HG02852 (cell line): ENCODE measurements around the gene OPRL1.
"Not testable (repeated sequence)": the region's sequence is repeated elsewhere in the genome, so short reads cannot be mapped to it uniquely, and the experiment has no call there.

Experiments used
- ATAC-seq: cut with Tn5 transposase; IDR thresholded peaks from one replicate; pipeline ENCODE4 v1.9.1; 2021; ENCODE audit warnings: mild to moderate bottlenecking, moderate library complexity; ENCODE audit not compliant: unreplicated experiment

OPRL1 gene

DNA sequence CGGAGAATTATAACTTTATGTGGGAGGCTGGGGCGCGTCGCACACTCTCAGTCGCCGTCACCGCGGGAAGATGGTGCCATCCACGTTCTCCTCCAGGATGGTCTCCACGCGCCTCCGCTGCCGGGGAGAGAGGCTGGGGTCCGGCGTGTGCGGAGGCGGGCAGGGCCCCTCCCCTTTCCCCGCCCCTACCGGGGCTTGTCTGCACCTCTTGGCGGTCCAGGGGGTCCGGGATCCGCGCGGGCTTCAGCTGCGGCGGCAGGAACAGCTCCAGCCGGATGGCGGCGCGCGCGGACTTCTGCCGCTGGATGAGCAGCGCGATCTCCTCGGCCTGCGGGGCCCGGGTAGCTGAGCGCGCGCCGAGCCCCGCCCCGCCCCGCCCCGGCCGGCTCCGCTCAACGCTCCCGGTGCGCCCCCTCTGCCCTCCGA lies 3.5 kb downstream of the OPRL1 start:
- no peak for ATAC-seq

DNA sequence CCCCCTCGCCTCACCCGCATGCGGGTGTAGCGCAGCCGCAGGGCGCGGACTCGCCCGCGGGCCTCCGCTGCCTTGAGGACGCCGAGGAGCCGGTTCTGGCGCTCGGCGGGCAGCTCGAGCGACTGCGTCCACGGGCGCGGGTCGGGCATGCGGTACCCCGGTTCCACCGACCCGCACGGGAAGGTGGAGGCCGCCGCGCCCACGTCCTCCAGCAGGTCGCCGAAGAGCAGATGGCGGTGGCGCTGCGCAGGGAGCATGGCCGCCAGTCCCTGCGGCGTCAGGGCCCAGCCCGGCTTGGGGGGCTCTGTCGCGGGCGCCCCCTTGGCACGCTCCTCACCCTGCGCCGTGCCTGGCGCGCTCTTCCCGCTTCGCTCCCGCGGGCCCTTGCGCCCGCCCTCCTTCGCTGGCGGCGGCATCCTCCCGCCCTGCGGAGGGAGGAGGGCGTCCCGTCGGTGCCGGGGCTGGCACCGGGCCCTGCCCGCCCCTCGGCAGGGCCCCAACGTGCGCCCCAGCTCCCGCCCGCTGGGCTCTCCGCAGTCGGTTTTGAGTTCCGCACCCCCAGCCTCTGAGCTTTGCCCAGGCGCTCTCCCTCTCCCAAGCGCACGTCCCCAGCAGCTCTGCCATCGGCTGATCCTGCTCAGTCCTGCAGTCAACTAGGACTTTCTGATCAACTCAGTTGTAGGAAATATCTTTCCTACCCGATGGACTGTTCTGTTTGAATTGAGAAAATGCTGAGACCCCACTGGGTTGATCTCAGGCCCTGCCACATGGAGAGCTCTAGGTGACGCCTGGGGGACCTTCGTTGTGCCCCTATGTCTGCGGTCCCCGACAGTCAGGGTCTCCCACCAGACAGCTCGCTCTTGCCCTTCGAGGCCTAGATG lies 4.2 kb downstream of the OPRL1 start, which contains the start of gene LKAAEAR1:
Gene LKAAEAR1, minus strand, starts transcription at position 595 of the 881 bp plus-strand sequence. Its CDS starts 179 bp downstream, at position 416.
- ATAC-seq = no peak

DNA sequence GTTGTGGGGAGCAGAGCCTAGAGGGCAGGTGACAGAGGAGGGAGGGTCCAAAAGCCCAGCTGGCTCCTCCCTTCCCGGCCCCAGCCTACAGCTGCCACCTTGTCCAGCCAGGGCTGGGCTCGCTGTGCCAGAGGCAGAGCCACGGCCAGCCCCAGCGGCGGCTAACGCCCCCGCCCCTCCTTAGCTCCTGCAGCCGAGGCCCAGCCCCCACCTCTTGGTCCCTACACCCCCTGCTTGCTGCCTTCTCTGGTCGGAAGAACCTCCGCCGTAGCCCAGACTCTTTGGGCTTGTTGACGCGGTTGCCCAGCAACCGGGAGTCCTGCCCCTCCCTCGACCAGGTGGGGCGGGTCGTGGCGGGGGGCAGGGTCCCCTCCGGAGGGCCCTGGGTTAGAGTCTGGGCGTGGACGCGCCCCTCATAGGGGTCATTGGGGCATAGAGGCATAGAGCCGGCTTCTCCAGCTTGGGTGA lies 4.8 kb downstream of the OPRL1 start:
- no peak for ATAC-seq

DNA sequence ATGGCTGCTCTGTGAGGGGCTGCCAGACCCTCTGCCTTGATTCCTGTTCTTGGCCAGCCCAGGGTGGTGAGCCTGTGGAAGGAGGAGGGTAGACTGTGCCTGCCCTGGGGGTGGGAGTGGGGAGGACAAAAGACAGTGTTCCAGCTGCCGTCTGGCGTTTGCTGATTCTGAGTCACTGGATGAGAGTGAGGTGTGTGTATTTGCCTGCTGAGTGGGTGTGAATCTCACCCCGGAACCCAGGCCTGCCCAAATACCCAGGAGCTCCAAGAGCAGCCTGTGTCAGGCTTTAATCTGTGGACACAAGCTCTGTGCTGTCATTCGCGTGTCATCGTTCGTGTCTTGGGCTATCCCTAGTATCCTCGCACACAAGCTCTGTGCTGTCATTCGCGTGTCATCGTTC lies 6.9 kb downstream of the OPRL1 start:
- no peak for ATAC-seq

DNA sequence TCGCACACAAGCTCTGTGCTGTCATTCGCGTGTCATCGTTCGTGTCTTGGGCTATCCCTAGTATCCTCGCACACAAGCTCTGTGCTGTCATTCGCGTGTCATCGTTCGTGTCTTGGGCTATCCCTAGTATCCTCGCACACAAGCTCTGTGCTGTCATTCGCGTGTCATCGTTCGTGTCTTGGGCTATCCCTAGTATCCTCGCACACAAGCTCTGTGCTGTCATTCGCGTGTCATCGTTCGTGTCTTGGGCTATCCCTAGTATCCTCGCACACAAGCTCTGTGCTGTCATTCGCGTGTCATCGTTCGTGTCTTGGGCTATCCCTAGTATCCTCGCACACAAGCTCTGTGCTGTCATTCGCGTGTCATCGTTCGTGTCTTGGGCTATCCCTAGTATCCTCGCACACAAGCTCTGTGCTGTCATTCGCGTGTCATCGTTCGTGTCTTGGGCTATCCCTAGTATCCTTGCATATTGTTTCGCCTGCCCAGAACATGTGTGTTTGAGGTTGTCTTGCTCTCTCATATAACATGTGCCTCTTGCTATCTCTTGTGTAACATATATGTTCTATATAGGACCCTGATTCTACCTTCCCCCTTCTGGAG lies 7.4 kb downstream of the OPRL1 start:
- ATAC-seq = not testable (repeated sequence)

DNA sequence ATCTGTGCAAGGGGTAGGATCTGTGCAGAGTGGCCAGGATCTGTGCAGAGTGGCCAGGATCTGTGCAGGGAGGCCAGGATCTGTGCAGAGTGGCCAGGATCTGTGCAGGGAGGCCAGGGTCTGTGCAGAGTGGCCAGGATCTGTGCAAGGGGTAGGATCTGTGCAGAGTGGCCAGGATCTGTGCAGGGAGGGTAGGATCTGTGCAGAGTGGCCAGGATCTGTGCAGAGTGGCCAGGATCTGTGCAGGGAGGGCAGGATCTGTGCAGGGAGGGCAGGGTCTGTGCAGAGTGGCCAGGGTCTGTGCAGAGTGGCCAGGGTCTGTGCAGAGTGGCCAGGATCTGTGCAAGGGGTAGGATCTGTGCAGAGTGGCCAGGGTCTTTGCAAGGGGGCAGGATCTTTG lies 8.7 kb downstream of the OPRL1 start:
- ATAC-seq = not testable (repeated sequence)

DNA sequence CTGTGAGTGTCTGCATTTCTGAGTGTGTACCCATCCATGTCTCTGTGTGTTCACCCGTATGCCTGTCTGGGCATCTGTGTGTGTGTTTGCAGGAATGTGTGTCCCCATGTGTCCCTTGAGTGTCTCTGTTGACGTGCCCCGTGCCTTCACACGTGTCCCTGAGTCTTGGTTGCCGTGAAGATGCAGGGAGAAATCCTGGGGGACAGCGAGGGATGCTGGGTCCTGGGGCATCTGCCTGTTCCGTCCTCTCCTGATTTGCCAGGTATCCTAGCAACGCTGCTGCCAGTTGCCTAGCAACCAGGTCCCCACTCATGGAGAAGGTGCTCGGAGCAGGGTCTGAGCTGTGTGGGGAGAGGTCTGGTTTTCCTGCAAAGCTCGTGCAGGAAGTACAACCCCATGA lies 10.3 kb downstream of the OPRL1 start:
- no peak for ATAC-seq

DNA sequence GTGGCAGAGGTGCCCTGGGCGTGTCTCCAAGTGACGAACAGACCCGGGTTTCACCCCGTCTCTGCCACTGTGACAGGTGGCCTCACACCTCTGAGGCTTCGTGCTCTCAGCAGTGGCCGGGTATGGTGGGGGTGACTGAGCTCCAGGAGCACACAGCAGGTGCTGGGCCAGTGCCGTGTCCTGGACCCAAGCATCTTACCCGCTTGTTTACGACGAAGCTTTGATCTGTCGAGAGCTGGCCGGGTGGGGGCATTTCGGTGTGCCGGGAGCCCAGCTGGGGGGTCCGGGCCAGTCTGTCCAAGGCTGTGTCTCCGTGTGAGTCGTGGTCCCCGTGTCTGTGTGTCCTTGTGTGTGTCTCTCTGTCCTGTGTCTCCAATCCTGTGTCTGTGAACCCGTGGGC lies 11.5 kb downstream of the OPRL1 start:
- ATAC-seq = no peak

DNA sequence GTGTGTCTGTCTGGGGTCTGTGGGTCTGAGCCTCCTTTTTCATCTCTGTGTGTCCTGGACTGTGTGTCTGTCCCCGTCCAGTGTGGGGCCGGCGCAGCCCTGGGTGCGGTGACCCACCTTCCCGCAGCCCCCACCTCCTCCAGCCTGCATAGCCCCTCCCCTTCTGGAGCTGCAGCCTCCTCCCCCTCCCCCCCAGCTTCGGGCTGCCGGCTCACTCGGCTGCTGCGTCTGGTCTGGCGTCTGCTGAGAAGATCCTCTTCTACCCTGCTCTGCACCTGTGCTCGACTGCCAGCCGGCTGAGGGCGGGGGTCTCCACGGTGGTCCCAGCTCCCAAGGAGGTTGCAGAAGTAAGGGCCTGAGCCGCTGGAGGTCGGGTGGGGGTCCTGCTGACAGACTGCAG lies 11.9 kb downstream of the OPRL1 start:
- no peak for ATAC-seq

DNA sequence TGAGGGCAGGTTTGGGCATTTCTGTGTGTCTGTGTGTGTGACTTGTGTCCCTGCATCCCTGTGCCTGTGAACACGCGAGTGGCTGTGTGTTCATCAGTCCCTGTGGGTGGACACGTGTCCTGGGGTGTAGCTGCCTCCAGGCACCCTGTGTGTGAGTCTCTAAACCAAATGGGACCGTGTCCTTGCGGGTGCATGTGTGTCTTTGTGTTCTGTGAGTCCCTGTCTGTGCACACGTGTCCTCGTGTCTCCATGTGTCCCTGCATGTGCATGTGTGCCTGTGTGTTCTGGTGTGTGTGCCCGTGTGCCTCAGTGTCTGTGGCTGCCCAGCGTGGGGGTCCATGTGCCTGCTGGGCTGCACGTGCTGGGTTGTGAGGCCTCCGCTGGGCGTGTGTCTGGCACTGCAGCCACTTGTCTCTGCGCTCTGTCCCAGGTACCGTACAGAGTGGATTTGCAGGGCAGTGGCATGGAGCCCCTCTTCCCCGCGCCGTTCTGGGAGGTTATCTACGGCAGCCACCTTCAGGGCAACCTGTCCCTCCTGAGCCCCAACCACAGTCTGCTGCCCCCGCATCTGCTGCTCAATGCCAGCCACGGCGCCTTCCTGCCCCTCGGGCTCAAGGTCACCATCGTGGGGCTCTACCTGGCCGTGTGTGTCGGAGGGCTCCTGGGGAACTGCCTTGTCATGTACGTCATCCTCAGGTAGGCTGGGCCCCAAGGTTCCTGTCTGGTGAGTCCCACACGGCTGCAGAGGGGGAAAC lies 12.6 kb downstream of the OPRL1 start:
- no peak for ATAC-seq

DNA sequence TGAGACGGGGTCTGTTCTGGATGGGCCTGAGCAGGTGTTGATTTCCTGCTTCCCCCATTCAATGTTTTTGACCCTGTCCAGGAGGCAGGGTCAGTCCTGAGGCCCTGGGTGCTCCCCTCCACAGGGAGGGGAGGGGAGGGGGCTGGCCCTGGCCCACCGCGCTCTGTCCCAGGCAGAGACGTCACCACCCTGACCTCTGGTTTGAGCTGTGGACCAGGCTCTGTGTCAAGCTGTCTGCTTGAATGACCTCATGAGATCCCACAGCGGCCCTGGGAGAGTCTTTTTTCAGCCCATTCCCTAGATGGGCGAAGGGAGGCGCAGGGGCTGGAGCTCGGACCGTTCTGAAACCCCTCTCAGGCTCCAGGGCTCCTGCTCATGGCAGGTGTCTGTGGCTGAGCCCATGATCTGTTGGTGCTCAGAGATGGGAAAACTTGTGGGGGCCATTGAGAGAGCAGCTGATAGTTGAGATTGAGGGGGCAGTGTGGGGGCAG lies 13.2 kb downstream of the OPRL1 start:
- no peak for ATAC-seq

DNA sequence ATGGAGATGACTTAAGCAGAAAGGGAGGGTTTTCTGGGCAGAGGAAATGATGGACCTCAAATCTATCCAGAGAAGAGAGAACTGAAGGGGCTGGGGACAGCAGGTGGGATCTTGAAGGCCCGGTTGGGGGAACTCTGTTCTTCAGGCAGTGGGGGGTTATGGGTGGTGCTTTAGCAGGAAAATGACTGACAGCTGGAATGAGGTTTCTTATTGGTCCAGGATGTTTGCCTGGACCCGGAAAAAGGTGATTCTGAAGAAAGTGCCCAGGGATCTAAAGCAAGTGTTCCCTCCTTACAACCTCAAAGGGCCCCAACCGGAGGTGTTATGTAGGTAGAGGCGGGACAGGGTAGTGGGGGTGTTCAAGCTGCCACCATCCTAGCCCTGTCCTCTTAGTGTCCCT lies 15.6 kb downstream of the OPRL1 start:
- no peak for ATAC-seq

DNA sequence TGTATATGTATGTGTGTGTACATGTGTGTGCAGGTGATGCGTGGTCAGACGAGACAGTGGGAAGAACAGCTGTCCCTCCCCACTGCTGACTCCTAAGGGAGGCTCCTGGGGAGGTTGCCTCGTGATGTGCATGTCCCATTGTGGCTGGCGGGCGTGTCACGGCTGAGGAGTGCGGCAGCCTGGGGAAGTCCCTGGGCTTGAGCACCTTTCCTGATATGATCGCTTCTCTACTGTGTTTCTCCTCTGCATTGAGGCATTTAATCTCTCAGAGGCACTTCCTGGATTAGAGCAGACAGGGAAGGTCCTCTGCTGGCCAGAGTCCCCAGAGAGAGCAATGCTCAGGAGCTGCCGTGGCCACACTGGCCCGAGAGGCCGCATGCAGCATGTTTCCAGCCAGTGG lies 16.0 kb downstream of the OPRL1 start:
- ATAC-seq = no peak

DNA sequence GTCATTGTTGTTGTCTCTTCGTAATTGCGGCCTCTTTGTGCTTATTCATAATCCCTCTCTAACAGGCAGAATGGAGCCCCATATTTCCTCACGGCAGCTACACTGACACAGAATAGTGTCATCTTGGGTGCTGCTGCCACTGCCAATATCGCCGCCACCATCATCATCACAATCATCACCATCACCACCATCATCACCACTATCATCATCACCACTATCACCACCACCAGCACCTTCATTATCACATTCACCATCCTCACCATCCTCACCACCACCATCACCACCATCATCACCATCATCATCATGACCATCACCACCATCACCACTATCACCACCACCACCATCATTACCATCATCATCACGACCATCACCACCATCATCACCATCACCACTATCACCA lies 16.7 kb downstream of the OPRL1 start:
- no peak for ATAC-seq

DNA sequence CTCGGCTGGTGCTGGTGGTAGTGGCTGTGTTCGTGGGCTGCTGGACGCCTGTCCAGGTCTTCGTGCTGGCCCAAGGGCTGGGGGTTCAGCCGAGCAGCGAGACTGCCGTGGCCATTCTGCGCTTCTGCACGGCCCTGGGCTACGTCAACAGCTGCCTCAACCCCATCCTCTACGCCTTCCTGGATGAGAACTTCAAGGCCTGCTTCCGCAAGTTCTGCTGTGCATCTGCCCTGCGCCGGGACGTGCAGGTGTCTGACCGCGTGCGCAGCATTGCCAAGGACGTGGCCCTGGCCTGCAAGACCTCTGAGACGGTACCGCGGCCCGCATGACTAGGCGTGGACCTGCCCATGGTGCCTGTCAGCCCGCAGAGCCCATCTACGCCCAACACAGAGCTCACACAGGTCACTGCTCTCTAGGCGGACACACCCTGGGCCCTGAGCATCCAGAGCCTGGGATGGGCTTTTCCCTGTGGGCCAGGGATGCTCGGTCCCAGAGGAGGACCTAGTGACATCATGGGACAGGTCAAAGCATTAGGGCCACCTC lies 18.7 kb downstream of the OPRL1 start:
- no peak for ATAC-seq

DNA sequence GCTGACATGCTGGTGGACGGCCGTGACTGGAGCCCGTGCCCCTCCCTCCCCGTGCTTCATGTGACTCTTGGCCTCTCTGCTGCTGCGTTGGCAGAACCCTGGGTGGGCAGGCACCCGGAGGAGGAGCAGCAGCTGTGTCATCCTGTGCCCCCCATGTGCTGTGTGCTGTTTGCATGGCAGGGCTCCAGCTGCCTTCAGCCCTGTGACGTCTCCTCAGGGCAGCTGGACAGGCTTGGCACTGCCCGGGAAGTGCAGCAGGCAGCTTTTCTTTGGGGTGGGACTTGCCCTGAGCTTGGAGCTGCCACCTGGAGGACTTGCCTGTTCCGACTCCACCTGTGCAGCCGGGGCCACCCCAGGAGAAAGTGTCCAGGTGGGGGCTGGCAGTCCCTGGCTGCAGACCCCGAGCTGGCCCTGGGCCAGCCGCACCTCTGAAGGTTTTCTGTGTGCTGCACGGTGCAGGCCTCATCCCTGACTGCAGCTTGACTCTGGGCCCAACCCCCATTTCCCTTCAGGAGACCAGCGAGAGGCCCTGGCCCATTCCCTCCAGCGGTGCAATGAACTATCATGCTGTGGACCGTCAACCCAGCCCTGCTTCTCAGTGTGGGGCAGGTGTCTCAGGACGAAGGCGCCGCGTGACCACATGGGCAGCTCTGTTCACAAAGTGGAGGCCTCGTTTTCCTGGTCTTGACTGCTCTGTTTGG lies 19.4 kb downstream of the OPRL1 start:
- no peak for ATAC-seq

DNA sequence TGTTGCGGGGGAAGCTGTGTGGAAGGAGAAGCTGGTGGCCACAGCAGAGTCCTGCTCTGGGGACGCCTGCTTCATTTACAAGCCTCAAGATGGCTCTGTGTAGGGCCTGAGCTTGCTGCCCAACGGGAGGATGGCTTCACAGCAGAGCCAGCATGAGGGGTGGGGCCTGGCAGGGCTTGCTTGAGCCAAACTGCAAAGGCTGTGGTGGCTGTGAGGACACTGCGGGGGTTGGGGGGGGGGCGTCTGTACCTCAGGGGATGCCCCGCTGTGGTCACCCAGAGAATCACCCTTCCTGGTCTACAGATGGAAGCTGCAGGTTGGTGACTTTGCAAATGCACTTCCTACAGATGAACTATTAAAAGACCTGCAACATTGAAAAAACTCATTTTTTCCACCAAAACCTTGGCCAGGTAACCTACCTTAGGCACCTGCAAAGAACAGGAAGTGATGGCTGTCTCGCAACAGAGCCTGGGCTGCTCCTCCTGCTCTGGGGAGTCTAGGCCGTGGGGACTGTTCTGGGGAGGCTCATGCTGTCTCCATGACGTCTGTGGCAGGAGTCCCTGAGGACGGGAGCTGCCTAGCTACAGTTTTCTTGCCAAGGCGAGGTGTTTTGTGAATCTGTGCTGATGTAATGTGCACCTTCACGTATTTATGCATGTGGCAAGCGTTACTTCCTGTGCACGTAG lies 20.1 kb downstream of the OPRL1 start:
- no peak for ATAC-seq

DNA sequence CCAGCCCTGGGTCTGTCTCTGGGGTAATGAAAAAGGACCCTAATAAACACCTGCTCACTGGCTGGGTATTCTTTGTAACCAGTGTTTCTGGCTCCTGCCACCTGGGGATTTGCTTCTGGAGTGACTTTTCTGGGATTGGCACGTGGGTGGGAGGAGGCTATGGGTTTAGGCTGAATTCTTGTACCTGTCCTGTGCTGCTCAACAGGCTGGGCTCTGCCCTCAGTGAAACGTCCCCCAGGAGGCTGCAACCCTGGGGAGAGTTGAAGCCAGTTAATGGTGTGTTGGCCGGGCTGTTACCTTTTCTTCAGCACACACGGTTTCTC lies 20.6 kb downstream of the OPRL1 start:
- ATAC-seq = no peak

DNA sequence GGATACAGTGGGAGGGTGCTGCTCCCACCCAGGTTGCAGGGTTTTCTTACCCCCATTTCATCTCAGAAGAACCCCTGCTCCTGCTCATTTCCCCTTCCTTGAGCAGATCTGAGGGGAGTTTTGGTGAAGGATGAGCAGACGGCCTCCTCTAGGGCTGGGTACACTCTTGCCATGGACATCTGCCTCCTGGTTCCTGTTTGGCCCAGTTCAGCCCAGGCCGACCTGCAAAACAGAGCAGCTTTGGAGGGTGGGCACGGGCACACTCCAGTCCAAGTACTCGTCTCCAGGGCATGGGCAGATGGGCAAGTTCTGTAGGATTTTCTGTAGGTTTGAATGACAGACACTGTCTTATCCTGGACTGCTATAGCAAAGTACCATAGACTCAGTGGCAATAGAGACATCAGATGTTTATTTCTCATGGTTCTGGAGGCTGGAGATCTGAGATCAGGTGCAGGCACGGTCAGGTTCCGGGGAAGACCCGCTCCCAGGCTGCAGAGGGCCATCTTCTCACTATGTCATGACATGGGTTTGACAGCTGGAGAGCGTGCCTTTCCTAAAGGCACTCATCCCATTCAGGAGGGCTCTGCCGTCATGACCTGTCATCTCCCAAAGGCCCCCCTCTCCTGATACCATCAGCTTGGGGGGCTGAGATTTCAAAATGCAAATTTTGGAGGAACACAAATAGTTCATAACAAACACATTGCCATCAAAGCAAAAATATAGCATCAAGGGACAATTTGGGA lies 21.2 kb downstream of the OPRL1 start:
- ATAC-seq = no peak
